Thyroid gland (tissue), 4 donors: ENCODE results near the gene NCKAP5. TPM values are rescaled to one million over a fixed set of nuclear protein-coding genes. Genes with fewer than 3 reads are reported as not detected.

Source experiments
- DNase-seq, 2 donors: peaks; one replicate each; pipeline ENCODE4 v3.0.0-alpha.2; 2019
- H3K27ac ChIP-seq, 3 donors: fragments of 200-600 bp; sonication (generic); 1 replicate in 2 of 3; 2 replicates in 1 of 3; pipeline ENCODE4 v1.5.1; 2016 to 2019; ENCODE audit warnings: mild to moderate bottlenecking in 1 of 3, moderate library complexity in 1 of 3
- H3K27me3 ChIP-seq: fragments of 200-600 bp; sonication (generic); one replicate; pipeline ENCODE4 v1.5.1; 2019
- H3K36me3 ChIP-seq, 2 donors: fragments of 200-600 bp; sonication (generic); one replicate each; pipeline ENCODE4 v1.5.1; 2016 to 2019
- H3K4me1 ChIP-seq, 2 donors: fragments of 200-600 bp; sonication (generic); one replicate each; pipeline ENCODE4 v1.5.1; 2017 to 2019
- H3K4me3 ChIP-seq, 3 donors: fragments of 200-600 bp; sonication (generic); replicated peaks in 1 of 3; 1 replicate in 2 of 3; 2 replicates in 1 of 3; pipeline ENCODE4 v1.5.1; 2016; ENCODE audit warnings: mild to moderate bottlenecking in 1 of 3
- H3K9me3 ChIP-seq: fragments of 200-600 bp; sonication (generic); one replicate; pipeline ENCODE4 v1.5.1; 2017
- POLR2A ChIP-seq, 2 donors: fragments of 450-650 bp; IDR thresholded peaks; one replicate each; pipeline ENCODE4 v1.6.1; 2017; ENCODE audit warnings: antibody characterized with exemption in 2 of 2, mild to moderate bottlenecking in 2 of 2, moderate library complexity in 1 of 2
- WGBS, 2 donors: methylation state at CpG; one replicate each; pipeline ENCODE4 v1.1.5; 2017; 5-methylcytosine and 5-hydroxymethylcytosine counted together
- intact Hi-C: fragments of 100-400 bp; cut with DNase I; formaldehyde crosslinking; loops from one replicate; pipeline ENCODE4 v1.15.1; 2023
- total RNA-seq, 4 donors: library from RNA; depleted of rRNA; stranded (reverse); fragments of >200 nt; gene quantifications; one replicate each; pipeline ENCODE4 v1.2.3, GENCODE V29; 2016
- TF ChIP-seq, protein P1 (sequence below), 6 experiments: fragments of 200-600 bp in 3 of 6; fragments of 450-650 bp in 3 of 6; sonication (generic) in 3 of 6; IDR thresholded peaks; one replicate each; pipeline ENCODE4 v1.5.1; 2016 to 2019; ENCODE audit warnings: antibody characterized with exemption in 6 of 6, mild to moderate bottlenecking in 2 of 6, inconsistent platforms in 1 of 6, moderate library complexity in 1 of 6

Gene NCKAP5
- total RNA-seq, 4 donors from 2014 or later, result 0.45 to 1.2 (median 0.76) TPM

DNA sequence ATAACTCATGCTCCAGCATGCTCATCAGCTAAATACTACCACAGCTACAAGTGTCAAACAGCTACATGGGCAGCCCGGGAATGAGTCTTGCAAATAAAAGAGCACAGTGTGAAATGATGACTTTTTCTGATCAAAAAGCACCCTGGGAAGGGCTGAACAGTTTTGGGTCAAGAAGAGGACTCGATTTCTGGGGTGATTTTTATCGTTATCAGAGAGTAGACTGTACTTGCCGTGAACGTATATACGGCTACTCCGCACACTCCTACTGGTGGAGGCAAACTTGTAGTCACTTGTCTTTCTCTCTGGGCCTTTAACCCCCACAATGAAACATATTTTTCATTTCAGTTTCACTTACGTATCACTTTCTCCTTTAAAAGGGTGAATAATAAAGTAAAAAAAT is 54.4 kb downstream of the NCKAP5 start:
- Histone ChIP-seq H3K4me3 (no peak overlapping the region), H3K27me3 (no peaks in the 10 kb centered on the region), H3K36me3 (no peaks in the 10 kb centered on the region), H3K27ac (no peak overlapping the region), H3K9me3 (no peaks in the 10 kb centered on the region), H3K4me1 (no peaks in the 10 kb centered on the region)
- WGBS, 2 donors, result 94 to 95% methylated on average over 8 of the region's 8 CpGs
- intact Hi-C loops, result no loop called here
- no peak for TF ChIP-seq POLR2A (IDR thresholded peaks at IDR 0.05)
- TF ChIP-seq, protein P1, sequence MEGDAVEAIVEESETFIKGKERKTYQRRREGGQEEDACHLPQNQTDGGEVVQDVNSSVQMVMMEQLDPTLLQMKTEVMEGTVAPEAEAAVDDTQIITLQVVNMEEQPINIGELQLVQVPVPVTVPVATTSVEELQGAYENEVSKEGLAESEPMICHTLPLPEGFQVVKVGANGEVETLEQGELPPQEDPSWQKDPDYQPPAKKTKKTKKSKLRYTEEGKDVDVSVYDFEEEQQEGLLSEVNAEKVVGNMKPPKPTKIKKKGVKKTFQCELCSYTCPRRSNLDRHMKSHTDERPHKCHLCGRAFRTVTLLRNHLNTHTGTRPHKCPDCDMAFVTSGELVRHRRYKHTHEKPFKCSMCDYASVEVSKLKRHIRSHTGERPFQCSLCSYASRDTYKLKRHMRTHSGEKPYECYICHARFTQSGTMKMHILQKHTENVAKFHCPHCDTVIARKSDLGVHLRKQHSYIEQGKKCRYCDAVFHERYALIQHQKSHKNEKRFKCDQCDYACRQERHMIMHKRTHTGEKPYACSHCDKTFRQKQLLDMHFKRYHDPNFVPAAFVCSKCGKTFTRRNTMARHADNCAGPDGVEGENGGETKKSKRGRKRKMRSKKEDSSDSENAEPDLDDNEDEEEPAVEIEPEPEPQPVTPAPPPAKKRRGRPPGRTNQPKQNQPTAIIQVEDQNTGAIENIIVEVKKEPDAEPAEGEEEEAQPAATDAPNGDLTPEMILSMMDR (IDR thresholded peaks at IDR 0.05), result no peak
- DNase-seq, result no peak

DNA sequence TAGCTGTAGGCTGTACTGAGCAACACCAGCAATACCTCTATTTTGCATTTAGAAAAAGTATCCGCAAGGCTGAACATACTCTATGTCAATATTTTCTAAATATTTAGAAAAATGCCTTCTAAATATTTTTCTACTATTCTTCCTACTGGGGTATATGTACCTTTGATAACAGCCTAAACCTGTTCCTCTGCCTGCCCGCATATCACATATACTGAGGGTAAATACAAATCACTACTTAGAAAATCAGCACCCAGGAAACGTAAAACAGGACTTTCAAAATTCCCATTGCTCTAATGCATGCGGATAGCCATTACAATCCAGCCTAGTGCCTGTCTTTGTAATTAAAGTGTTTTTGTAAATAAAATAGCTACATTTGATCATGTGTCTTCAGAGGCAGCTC is 56.1 kb downstream of the NCKAP5 start:
- no peak overlapping the region for H3K27ac ChIP-seq
- 95 to 97% methylated on average over 4 of the region's 4 CpGs for WGBS, 2 donors
- TF ChIP-seq POLR2A (IDR thresholded peaks at IDR 0.05), result no peak
- TF ChIP-seq, protein P1 (IDR thresholded peaks at IDR 0.05), result no peak
- no peak for DNase-seq
- no peaks in the 10 kb centered on the region for H3K36me3 ChIP-seq
- intact Hi-C loops, result no loop called here
- H3K4me1 ChIP-seq, result no peaks in the 10 kb centered on the region
- H3K4me3 ChIP-seq, result no peak overlapping the region
- H3K27me3 ChIP-seq, result no peaks in the 10 kb centered on the region
- no peaks in the 10 kb centered on the region for H3K9me3 ChIP-seq

DNA sequence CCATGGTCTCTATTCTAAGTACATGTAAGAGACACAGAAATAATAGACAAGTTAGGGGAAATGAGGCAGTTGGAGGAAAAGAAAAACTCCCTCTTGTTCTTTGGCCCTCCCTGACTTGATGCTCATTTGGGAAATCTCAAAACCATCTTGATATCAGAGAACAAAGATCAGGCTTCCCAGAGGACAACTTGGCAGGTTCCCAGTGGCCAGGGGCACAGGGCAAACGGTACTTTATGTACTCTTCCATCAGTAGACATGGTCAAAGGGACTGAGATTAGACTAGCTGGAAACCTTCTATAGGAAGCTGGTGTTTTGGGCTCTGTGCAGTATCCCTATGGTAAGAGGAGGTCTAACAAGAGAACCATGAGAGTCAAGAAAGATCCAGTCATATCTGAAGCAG is 56.6 kb downstream of the NCKAP5 start:
- Histone ChIP-seq H3K36me3 (no peaks in the 10 kb centered on the region), H3K4me1 (no peaks in the 10 kb centered on the region), H3K27ac (no peak overlapping the region), H3K27me3 (no peaks in the 10 kb centered on the region), H3K9me3 (no peaks in the 10 kb centered on the region), H3K4me3 (no peak overlapping the region)
- 36 to 55% methylated on average over 1 of the region's 1 CpG for WGBS, 2 donors
- DNase-seq, result no peak
- no peak for TF ChIP-seq POLR2A (IDR thresholded peaks at IDR 0.05)
- TF ChIP-seq, protein P1 (IDR thresholded peaks at IDR 0.05), result no peak
- intact Hi-C loops, result no loop called here

- 92 to 94% methylated on average over 6 of the region's 6 CpGs for WGBS, 2 donors
- H3K4me3 ChIP-seq, result no peak overlapping the region
- H3K27me3 ChIP-seq, result no peaks in the 10 kb centered on the region
- intact Hi-C loops, result no loop called here
- H3K9me3 ChIP-seq, result no peaks in the 10 kb centered on the region
- no peak for DNase-seq
- TF ChIP-seq, protein P1 (IDR thresholded peaks at IDR 0.05), result no peak
- no peak for TF ChIP-seq POLR2A (IDR thresholded peaks at IDR 0.05)
- no peak overlapping the region for H3K27ac ChIP-seq
- H3K4me1 ChIP-seq, result peaks cover 2 to 3% of the 10 kb centered on the region in 2 donors
- H3K36me3 ChIP-seq, result no peaks in the 10 kb centered on the region
Observed at GRCh38 chr2:133509777-133510176, 58.5 kb downstream of the NCKAP5 start.

- DNase-seq, result no peak
- Histone ChIP-seq H3K9me3 (no peaks in the 10 kb centered on the region), H3K27ac (no peak overlapping the region), H3K27me3 (no peaks in the 10 kb centered on the region), H3K36me3 (no peaks in the 10 kb centered on the region), H3K4me3 (no peak overlapping the region), H3K4me1 (peaks cover 9% of the 10 kb centered on the region in 2 donors)
- intact Hi-C loops, result no loop called here
- WGBS, 2 donors, result 90 to 92% methylated on average over 7 of the region's 7 CpGs
- no peak for TF ChIP-seq POLR2A (IDR thresholded peaks at IDR 0.05)
- TF ChIP-seq, protein P1 (IDR thresholded peaks at IDR 0.05), result no peak
Observed at GRCh38 chr2:133508546-133509165, 59.6 kb downstream of the NCKAP5 start.
